MM.1S (cell line): Measurements from ENCODE around the gene WDFY2.

Experiments used
- DNase-seq: peaks from one replicate; pipeline ENCODE4 v3.0.0-alpha.2; 2015
- H2AFZ ChIP-seq: fragments of 300-600 bp; sonication (generic); 2 replicates; pipeline ENCODE4 v1.6.0; 2016; ENCODE audit warnings: antibody characterized with exemption, low read length
- H3F3A ChIP-seq: fragments of 300-600 bp; sonication (generic); 2 replicates; pipeline ENCODE4 v1.6.1; 2016; ENCODE audit warnings: mild to moderate bottlenecking, antibody characterized with exemption, low read length, moderate library complexity, mixed read lengths; ENCODE audit not compliant: insufficient read depth
- H3K27ac ChIP-seq: fragments of 300-600 bp; sonication (generic); 2 replicates; pipeline ENCODE4 v1.5.1; 2016; ENCODE audit warnings: mild to moderate bottlenecking, low read length
- H3K27me3 ChIP-seq: fragments of 300-600 bp; sonication (generic); replicated peaks from 2 replicates; pipeline ENCODE4 v1.6.0; 2016; ENCODE audit warnings: low read length; ENCODE audit not compliant: insufficient read depth
- H3K36me3 ChIP-seq: fragments of 300-600 bp; sonication (generic); replicated peaks from 2 replicates; pipeline ENCODE4 v1.6.1; 2016; ENCODE audit warnings: mild to moderate bottlenecking, low read length, mixed read lengths; ENCODE audit not compliant: insufficient read depth
- H3K4me1 ChIP-seq: fragments of 300-600 bp; sonication (generic); 2 replicates; pipeline ENCODE4 v1.6.1; 2016; ENCODE audit warnings: low read length, mixed read lengths
- H3K4me2 ChIP-seq: fragments of 300-600 bp; sonication (generic); 2 replicates; pipeline ENCODE4 v1.6.0; 2016; ENCODE audit warnings: low read depth, low read length
- H3K4me3 ChIP-seq: fragments of 300-600 bp; sonication (generic); 2 replicates; pipeline ENCODE4 v1.5.1; 2016; ENCODE audit warnings: low read length, mixed read lengths
- H3K79me2 ChIP-seq: fragments of 300-600 bp; sonication (generic); 2 replicates; pipeline ENCODE4 v1.6.1; 2016; ENCODE audit warnings: mixed run types, low read length, mixed read lengths
- H3K9ac ChIP-seq: fragments of 300-600 bp; sonication (generic); 2 replicates; pipeline ENCODE4 v1.6.1; 2016; ENCODE audit warnings: low read length, mixed read lengths
- H3K9me2 ChIP-seq: fragments of 300-600 bp; sonication (generic); replicated peaks from 2 replicates; pipeline ENCODE4 v1.6.1; 2016; ENCODE audit warnings: mild to moderate bottlenecking, low read length, mixed read lengths; ENCODE audit not compliant: insufficient read depth
- H3K9me3 ChIP-seq: fragments of 300-600 bp; sonication (generic); replicated peaks from 2 replicates; pipeline ENCODE4 v1.6.1; 2016; ENCODE audit warnings: mild to moderate bottlenecking, low read length, mixed read lengths; ENCODE audit not compliant: insufficient read depth
- H4K20me1 ChIP-seq: fragments of 300-600 bp; sonication (generic); 2 replicates; pipeline ENCODE4 v1.6.1; 2016; ENCODE audit warnings: mild to moderate bottlenecking, low read length, moderate library complexity, mixed read lengths; ENCODE audit not compliant: insufficient read depth
- EZH2 ChIP-seq: fragments of 300-600 bp; sonication (generic); optimal IDR thresholded peaks from 2 replicates; pipeline ENCODE3; 2017; ENCODE audit warnings: low read depth, mild to moderate bottlenecking, antibody characterized with exemption, low read length, mixed read lengths
- EZH2phosphoT487 ChIP-seq: fragments of 300-600 bp; sonication (generic); IDR thresholded peaks from 2 replicates; pipeline ENCODE4 v1.6.1; 2018; ENCODE audit warnings: antibody characterized with exemption, low read length
- TF ChIP-seq, protein P1 (sequence below): fragments of 300-600 bp; sonication (generic); IDR thresholded peaks from 2 replicates; pipeline ENCODE4 v1.5.1; 2016; ENCODE audit warnings: antibody characterized with exemption, low read length, mixed read lengths

WDFY2 gene

DNA sequence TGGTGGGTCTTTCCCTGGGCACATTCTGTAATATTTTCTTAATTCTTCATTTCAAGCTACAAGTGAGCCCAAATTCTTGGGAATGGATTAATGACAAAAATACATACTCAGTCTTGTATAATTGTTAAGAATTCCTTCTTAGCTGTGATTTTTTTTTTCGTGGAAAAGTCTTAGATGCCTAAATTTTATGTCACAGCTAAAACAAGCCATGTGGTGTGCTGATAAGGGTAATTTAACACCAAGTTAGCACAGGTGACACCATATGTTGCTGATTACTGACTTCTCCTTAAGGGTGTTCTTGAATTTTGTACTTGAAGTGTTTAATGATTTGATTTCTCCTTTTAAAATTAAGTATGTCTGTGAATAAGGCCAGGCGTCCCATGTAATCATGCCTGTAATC lies 29.3 kb downstream of the WDFY2 start:
- H3K36me3 ChIP-seq: no peaks in the 10 kb centered on the region
- no peak overlapping the region for H3K9ac ChIP-seq
- H3K4me2 ChIP-seq: no peak overlapping the region
- no peaks in the 10 kb centered on the region for H3K79me2 ChIP-seq
- TF ChIP-seq EZH2 (no peak), EZH2phosphoT487 (no peak)
- TF ChIP-seq, protein P1, sequence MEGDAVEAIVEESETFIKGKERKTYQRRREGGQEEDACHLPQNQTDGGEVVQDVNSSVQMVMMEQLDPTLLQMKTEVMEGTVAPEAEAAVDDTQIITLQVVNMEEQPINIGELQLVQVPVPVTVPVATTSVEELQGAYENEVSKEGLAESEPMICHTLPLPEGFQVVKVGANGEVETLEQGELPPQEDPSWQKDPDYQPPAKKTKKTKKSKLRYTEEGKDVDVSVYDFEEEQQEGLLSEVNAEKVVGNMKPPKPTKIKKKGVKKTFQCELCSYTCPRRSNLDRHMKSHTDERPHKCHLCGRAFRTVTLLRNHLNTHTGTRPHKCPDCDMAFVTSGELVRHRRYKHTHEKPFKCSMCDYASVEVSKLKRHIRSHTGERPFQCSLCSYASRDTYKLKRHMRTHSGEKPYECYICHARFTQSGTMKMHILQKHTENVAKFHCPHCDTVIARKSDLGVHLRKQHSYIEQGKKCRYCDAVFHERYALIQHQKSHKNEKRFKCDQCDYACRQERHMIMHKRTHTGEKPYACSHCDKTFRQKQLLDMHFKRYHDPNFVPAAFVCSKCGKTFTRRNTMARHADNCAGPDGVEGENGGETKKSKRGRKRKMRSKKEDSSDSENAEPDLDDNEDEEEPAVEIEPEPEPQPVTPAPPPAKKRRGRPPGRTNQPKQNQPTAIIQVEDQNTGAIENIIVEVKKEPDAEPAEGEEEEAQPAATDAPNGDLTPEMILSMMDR: no peak
- no peak overlapping the region for H2AFZ ChIP-seq
- H3F3A ChIP-seq: no peaks in the 10 kb centered on the region
- no peak for DNase-seq
- no peaks in the 10 kb centered on the region for H3K4me1 ChIP-seq
- no peaks in the 10 kb centered on the region for H3K27me3 ChIP-seq
- H4K20me1 ChIP-seq: no peaks in the 10 kb centered on the region
- H3K9me2 ChIP-seq: no peaks in the 10 kb centered on the region
- no peak overlapping the region for H3K4me3 ChIP-seq
- H3K27ac ChIP-seq: no peak overlapping the region
- no peaks in the 10 kb centered on the region for H3K9me3 ChIP-seq

DNA sequence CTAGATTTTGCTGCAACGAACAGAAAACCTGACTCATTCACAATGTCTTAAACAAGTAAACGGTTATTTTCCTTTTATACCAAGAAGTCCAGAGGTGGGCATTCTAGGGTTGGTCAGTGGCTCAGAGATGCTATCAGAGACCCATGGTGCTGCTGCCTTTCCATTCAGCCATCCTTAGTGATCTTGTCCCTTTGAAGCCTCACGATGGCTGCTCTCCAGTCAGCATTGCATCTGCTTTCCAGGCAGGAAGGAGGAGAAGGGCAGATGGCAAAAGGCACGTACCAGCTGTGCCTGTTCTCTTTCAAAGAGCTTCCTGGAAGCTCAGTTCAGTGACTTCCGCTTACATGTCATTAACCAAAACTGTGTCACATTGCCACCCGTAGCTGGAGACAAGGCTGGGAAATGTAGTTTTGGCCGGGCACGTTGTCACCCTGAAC lies 30.1 kb downstream of the WDFY2 start:
- Histone ChIP-seq H3F3A (no peaks in the 10 kb centered on the region), H3K4me1 (no peaks in the 10 kb centered on the region), H3K9ac (no peak overlapping the region), H3K9me3 (no peaks in the 10 kb centered on the region), H3K9me2 (no peaks in the 10 kb centered on the region), H3K27me3 (no peaks in the 10 kb centered on the region), H3K4me3 (no peak overlapping the region; the same call in 1 of the 2 replicates), H3K36me3 (no peaks in the 10 kb centered on the region), H3K79me2 (no peaks in the 10 kb centered on the region), H3K27ac (no peak overlapping the region), H3K4me2 (peak overlapping the region; percentile 16), H4K20me1 (no peaks in the 10 kb centered on the region), H2AFZ (no peak overlapping the region)
- DNase-seq: no peak
- TF ChIP-seq EZH2 (no peak), EZH2phosphoT487 (no peak)
- TF ChIP-seq, protein P1: no peak

DNA sequence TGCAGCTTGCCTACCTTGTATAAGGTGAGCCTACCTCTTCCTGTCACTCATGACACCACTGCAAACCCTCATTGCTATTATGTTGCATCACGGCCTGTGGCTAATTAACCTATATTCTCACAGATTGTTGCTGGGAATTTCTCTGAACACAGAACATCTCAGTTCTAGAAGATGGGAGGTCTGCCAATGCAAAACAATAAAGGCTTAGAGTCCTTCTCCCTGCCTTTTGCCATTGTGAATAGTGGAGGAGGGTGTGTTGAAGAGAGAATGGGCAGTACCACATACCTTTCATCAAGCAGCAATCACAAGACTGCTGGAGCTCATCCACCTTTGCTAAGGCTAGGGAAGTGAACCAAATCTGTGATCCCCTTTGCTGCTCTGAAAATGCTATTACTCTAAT lies 34.4 kb downstream of the WDFY2 start:
- Histone ChIP-seq H3K36me3 (no peaks in the 10 kb centered on the region), H3K4me3 (no peak overlapping the region), H3K9ac (no peak overlapping the region), H3K27me3 (no peaks in the 10 kb centered on the region), H4K20me1 (no peaks in the 10 kb centered on the region), H3K9me2 (no peaks in the 10 kb centered on the region), H3K4me1 (no peaks in the 10 kb centered on the region), H3K4me2 (no peak overlapping the region), H3K79me2 (no peaks in the 10 kb centered on the region), H3K27ac (no peak overlapping the region), H3K9me3 (no peaks in the 10 kb centered on the region), H2AFZ (no peak overlapping the region), H3F3A (no peaks in the 10 kb centered on the region)
- no peak for TF ChIP-seq EZH2
- TF ChIP-seq EZH2phosphoT487: no peak
- TF ChIP-seq, protein P1: no peak
- DNase-seq: no peak
